Stimulated activated CD4-positive, alpha-beta T cell treated with anti-CD3 and anti-CD28 coated beads, Interleukin-12 subunit alpha, Interleukin-12 subunit beta, amount 100 ng/mL, for 48 hours (primary cell): ENCODE data around the gene KCNH6.
A peak's percentile ranks its signal among the peaks of the same experiment; 100 is the strongest.

Experiments used
- DNase-seq, 3 donors: peaks; one replicate each; pipeline ENCODE4 v3.0.0-alpha.2; 2020; ENCODE audit warnings: low read depth in 2 of 3, low spot score in 1 of 3

Gene KCNH6

DNA sequence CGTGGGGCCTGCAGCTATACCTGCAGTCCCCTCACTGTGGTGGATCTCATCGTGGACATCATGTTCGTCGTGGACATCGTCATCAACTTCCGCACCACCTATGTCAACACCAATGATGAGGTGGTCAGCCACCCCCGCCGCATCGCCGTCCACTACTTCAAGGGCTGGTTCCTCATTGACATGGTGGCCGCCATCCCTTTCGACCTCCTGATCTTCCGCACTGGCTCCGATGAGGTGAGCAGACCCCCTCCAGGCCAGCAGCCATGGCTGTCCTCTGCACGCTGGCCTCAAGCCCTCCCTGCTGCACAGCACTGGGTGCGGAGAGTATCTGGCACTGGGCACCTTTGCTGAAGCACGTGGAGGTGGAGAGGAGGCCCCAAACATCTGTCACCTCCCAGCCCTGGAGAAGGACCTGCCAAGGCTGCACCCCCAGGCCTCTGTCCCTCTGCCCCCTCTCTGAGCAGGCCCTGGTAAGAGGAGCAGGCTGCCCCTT is 11.0 kb downstream of the KCNH6 start:
- no peak for DNase-seq

DNA sequence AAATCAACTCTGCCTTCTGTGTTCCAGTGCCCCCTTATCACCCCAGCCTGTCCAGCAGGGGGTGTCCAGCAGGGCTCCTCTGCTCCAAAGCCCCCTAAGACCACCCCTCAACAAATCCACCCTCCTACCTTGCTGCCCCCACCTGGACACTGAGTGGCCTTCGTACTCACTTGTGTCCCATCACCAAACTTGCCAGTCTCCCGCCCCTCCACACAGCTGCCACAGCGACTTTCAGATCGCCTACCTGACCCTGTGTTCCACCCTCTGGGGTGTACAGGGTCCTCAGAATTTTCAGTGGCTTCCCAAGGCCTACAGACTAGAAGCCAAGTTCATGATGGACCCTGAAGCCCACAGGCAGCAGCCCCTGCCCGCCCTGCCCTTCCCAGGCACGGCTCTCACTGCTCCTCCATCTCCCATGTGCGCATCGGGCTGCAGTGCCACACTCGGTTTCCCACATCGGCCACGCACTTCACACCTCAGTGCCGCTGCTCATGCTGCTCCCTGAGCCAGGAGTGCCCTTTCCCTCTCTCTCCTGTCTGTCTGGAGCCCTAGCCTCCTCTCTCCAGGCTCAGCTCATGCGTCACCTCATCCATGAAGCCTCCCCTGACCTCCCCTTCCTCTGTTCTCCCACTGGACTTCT is 11.8 kb downstream of the KCNH6 start:
- DNase-seq: no peak

DNA sequence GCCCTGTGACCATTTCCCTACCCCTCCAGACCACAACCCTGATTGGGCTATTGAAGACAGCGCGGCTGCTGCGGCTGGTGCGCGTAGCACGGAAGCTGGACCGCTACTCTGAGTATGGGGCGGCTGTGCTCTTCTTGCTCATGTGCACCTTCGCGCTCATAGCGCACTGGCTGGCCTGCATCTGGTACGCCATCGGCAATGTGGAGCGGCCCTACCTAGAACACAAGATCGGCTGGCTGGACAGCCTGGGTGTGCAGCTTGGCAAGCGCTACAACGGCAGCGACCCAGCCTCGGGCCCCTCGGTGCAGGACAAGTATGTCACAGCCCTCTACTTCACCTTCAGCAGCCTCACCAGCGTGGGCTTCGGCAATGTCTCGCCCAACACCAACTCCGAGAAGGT is 12.5 kb downstream of the KCNH6 start:
- no peak for DNase-seq

DNA sequence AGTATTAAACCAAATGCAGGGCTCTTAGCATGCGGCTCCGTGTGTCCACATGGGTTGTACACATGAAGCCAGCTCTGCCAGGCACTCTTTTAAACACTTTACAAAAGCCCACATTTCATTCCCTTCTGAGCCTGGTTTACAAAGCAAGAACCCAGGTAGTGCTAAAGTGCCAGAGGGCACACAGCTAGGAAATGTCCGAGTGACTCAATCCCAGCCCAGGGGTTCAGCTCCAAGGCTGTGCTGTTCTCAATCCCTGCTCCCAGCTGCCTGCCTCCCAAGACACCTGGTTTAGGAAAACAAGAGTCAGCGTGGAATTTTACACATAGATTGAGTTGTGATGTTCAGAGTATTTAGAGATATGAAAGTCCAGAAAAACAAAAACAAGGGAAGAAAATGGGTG is 13.8 kb downstream of the KCNH6 start:
- DNase-seq: no peak

DNA sequence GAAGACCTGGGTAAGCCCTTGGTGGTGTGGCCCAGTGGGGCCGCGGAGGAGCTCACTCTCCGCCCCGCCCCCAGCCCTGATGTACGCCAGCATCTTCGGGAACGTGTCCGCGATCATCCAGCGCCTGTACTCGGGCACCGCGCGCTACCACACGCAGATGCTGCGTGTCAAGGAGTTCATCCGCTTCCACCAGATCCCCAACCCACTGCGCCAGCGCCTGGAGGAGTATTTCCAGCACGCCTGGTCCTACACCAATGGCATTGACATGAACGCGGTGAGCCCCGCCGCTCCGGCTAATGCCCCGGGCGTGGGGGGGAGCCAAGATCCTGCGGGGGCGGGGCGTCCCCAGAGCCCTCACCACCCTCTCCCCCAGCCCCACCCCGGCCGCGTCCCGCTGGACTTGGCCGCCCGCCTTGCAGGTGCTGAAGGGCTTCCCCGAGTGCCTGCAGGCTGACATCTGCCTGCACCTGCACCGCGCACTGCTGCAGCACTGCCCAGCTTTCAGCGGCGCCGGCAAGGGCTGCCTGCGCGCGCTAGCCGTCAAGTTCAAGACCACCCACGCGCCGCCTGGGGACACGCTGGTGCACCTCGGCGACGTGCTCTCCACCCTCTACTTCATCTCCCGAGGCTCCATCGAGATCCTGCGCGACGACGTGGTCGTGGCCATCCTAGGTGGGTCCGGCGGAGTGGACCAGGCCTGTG is 15.0 kb downstream of the KCNH6 start:
- no peak for DNase-seq

DNA sequence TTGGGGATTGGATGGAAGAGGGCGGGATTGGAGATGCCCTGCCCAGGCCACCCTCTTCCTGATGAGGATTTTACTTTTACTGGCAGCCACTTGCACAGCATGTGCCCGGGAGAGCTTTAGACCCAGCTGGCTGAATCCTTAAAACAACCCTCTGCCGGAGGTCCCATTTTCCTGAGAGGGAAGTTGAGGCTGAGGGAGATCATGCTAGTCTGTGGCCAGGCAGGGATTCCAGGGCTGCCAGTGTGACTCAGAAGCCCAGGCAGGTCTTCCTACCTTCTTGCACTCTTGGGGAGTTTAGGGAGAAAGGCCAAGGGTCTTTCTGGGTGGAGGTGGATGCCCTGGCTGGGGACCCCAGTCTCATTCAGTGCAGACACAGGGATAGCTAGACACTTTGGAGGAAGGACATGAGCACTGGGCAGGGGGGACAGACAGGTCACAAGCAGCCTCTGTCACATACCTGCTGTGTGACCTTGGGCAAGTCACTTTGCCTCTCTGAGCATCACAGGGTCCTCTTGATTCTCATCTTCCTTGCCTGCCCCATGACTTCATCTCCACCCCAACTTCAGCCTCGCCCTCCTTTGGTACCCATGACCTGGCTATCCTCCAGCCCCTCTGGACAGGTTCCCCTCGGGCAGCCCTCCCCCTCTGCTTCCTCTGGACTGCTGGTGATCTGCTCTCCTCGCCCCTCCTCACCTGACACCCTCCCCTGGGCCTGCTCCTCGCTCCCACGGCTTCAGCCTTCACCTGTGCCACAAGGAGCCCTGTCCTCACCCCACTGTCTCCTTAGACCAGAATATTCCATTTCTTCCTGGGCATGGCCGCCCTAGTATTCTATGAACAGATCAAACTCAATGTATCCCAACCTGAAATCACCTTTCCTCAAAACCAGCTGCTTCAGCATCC is 15.8 kb downstream of the KCNH6 start:
- DNase-seq: no peak

DNA sequence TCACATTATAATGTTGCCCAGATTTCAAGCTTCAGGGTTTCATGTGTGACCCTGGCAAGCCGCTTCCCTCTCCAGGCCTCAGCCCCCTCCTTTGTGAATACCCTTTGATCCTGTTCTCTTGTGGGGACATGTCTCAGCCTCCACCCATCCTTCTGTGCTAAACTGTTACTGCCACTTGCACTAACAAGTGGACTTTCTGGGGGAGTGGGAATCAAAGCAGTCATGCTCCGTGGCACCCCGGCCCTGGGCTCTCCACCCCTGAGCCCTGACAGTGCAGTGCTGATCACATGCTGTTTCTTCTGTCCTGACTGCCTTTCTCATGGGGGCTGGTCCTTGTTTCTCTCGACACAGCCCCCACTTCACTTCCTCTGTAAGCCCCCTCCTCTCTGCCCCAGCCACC is 17.4 kb downstream of the KCNH6 start:
- no peak for DNase-seq

DNA sequence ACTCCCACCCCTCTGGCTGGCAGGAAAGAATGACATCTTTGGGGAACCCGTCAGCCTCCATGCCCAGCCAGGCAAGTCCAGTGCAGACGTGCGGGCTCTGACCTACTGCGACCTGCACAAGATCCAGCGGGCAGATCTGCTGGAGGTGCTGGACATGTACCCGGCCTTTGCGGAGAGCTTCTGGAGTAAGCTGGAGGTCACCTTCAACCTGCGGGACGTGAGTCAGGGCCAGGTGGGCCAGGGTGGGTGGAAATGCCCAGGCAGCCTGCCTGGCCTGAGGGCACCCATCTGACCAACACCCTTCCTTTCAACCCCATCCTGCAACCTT is 19.0 kb downstream of the KCNH6 start:
- DNase-seq: no peak

DNA sequence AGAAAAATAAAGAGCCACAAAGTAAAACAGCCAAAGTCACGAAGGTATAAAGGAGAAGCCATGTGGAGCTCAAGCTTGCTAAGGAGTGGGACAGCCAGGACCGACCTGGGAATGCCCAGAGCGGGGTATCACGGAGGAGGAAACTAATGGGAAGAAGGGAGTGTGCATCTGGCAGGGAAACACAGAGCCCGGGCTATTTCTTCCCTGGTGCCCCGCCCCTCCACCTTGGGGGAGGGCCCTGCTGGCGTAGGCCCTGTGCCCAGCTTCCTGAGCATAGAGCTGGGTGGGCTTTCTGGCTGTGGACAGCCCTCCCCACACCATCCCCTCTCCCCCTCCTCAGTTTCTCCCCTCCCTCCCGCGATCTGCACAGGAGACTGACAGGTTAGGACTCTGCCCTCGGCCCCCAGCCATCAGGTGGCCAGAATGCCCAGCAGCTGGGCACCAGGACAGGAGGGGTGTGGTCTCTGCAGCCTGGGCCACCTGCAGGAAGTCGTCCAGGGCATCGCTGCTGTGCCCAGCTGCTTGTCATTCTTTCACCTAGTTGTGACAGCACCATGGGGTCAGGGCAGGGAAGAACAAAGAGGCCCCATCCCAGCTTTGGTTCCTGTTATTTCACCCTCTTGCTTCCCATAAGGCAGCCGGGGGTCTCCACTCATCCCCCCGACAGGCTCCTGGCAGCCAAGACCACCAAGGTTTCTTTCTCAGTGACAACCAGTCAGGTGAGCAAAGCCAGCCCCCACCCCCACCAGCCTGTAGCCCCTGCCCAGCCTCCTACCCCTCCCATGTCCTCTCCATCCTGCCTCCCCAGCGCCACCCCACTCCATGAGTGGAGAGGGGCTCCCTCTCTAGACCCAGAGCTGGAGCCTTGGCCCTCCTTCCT is 20.0 kb downstream of the KCNH6 start:
- DNase-seq: no peak

DNA sequence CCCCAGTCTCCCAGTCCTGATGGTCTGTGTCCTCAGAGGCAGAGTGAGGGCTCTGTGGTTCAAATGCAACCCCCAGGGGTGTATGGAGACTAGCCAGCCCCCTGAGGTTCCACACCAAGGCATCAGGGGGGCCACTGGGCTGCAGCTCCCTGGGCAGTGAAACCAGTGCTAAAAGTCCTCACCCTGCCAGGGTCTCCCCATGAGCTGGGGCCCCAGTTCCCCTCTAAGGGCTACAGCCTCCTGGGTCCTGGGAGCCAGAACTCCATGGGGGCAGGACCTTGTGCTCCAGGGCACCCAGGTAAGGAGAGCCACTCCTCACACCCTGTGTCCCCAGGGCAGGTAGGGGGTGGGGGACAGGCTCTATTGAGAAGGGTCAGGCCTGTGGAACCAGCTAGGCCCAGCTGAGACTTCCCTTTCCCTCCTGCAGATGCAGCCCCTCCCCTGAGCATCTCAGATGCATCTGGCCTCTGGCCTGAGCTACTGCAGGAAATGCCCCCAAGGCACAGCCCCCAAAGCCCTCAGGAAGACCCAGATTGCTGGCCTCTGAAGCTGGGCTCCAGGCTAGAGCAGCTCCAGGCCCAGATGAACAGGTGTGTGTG is 20.8 kb downstream of the KCNH6 start:
- no peak for DNase-seq

DNA sequence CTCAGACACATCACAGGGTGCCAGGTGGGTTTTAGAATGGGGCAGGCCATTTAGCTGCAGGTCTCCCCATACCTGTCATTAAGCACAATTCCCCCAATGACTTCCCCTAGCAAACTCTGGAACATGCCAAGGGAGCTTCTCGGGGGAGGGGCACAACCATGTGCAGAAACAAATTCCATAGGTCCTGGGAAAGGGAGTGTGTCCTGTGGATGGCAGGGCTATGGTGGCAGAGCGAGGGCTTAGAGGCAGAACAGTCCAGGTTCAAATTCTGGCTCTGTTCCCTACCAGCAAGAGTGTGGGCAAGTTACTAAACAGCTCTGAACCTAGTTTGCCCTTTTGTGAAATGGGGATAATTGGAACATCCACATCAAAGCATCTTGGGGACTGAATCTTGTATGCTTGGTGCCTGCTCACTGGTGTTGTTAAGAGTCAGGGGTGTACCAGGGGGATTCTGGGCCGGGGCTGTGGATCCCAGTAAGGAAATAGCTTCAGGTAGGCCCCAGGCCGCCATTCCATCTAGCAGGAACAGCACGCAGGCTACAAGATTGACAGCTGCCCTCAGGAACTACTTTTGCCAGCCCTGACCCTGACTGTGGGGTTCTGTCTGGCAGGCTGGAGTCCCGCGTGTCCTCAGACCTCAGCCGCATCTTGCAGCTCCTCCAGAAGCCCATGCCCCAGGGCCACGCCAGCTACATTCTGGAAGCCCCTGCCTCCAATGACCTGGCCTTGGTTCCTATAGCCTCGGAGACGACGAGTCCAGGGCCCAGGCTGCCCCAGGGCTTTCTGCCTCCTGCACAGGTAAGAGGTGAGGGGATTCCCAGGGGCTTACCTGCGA is 21.5 kb downstream of the KCNH6 start:
- DNase-seq: no peak

DNA sequence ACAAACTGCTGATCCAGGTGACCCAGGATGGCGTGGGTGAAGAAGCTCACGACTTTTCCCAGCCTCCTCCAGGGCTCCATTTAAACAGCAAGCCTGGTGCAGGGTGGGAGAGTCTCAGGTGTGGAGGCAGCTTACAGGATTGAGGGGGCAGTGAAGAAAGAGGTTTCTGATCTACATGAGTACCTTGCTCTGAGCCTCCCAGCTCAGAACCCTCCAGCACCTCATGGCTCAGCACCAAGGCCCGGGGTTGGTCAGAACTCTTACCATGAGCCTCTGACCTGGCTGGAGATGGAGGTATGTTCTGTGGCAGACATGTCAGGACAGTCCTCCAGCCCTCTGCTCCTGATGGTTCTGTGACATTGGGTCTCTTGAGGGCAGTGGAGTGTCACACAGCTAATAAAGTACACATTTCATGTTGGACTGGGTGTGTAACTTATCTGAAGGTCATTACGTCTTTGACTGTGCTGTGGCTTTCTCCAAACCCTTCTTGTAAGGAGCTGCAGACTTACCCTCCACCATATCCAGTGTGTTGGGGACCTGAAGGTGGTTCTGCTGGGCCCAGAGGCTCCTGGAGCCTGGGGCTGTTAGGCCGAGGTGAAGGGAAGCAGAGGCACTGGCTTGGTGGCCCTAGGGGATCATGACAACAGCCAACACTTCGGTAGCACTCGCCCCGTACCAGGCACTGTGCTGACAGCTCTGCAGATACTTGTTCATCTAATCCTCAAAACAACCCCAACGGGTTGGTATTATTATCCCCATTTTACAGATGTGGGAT is 23.3 kb downstream of the KCNH6 start:
- no peak for DNase-seq

DNA sequence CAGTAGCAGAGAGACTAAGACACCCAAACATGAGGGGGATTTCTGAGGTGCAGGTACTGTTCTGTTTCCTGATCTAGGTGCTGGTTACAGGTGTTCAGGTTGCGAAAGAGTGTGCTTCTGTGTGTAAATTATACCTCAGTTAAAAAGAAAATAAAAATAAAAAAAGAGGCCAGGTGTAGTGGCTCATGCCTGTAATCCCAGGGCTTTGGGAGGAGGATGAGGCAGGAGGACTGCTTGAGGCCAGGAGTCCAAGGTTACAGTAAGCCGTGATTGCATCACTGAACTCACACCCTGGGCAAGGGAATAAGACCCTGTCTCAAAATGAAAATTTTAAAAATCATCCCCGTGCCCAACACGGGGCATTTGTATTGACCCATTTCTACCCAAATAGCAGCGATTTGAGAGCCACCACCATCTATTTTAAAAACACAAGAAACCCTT is 23.9 kb downstream of the KCNH6 start:
- DNase-seq: no peak

DNA sequence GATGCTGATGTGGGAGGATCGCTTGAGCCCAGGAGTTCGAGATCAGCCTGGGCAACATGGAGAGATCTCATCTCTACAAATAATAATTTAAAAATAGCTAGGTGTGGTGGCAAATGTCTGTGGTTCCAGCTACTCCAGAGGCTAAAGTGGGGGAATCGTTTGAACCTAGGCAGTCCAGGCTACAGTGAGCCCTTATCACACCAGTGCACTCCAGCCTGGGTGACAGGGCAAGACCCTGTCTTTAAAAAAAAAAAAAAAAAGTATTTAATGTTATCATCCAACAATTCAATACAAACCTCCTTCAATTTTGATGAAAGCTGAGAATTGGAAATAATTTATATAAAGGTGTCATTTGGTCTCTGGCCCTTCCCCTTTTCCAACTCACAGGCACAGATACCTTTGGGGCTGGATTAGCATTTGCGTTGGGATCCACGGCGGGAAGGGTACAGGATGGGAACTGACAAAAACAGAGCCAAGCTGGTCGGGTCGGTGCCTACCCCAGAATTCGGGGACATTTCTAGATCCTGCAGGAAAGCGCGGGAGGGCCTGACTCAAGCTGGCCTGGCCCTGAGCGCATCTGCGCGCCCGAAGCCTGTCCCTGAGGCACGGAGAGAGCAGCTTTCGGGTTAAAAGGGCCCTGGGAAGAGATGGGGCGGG is 26.3 kb downstream of the KCNH6 start:
- peak in 1 of 3 donors; percentile 3 for DNase-seq

DNA sequence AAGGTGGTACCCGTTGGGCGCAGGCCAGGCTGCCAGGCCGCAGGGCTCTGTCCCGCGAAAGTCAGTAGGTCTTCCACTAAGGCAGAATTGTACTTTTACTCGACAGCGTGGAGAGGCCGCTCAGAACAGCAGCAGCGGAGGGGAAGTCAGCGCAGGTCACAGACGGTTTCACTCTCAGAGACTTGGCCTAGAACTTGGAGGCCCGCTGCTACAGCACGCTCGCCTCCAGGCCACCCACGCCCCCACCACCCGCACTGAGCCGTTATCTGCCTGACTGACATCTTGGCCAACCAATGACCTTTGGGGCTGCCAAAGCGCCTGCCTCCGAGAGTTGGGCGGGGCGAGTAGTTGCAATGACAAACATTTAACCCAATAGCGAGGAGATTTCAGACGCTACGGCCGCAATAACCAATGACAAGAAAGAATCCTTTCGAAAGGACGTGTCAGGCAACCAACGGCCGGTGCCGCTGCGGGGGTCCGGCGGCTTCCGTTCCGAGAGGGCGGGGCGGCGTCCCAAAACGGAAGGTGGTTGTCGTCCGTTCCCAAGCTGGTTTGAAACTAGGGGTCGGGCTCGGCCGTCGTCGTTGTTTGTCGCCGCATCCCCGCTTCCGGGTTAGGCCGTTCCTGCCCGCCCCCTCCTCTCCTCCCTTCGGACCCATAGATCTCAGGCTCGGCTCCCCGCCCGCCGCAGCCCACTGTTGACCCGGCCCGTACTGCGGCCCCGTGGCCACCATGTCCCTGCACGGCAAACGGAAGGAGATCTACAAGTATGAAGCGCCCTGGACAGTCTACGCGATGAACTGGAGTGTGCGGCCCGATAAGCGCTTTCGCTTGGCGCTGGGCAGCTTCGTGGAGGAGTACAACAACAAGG is 27.0 kb downstream of the KCNH6 start, which contains the start of gene DCAF7:
DCAF7 (plus strand) TSS at position 532 of the 871 bp plus-strand sequence; CDS start at position 733, 201 bp downstream.
- peak; percentile 99 to 100 (median 100) for DNase-seq

DNA sequence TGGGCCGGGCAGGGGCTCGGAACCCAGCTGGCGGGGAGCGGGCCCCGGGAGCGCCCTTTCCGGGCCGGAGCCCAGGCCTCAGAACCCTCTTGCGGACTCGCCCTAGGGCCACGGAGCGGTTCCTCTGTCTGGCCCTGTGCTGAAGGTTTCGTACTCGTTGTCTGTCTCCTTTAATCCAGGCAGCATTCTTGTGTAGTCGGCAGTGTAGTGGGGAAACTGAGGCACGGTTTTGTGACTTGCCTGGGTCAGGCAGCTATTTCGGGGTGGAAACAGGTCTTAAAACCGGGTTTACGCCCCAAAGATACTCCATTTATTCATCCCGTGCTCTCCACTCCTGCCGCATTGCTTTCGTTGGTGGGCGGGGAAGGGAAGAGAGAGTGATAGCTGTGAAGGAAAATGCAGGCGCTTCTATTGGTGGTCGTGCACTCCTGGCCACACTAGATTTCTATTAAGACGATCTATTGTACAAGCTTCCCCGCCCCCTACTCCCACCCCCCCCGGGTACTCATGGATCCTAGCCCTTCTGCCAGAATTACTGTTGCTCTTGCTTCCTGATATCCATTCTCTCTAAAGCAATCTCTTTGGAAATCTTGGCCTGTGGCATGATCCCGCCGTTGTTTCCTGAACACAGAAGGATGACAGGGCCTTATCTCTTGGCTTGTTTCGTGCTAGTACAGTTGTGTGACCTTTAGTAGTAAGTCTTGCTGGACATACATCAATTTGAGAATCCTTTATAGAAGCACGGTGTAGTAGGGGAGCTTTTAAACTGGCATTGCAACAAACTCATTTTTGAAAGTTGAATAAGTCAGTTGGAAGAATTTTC is 27.9 kb downstream of the KCNH6 start:
- no peak for DNase-seq
